CD4-positive, alpha-beta T cell treated with Interleukin-15 for 1 hour (primary cell): Measurements from ENCODE around the gene RAB3B.
"Not testable (repeated sequence)": the region's sequence is repeated elsewhere in the genome, so short reads cannot be mapped to it uniquely, and the experiment has no call there.

Experiments
- DNase-seq: peaks from one replicate; pipeline ENCODE4 v3.0.0-alpha.2; 2020

RAB3B gene

GRCh38 chr1:51988254-51988653 lies 2.2 kb downstream of the RAB3B start:
- no peak for DNase-seq

- DNase-seq, result no peak
Measured at GRCh38 chr1:51986718-51987117, 3.8 kb downstream of the RAB3B start.

GRCh38 chr1:51982161-51982560 lies 8.3 kb downstream of the RAB3B start:
- no peak for DNase-seq

GRCh38 chr1:51981555-51981954 lies 8.9 kb downstream of the RAB3B start:
- DNase-seq, result no peak

- no peak for DNase-seq
Measured at GRCh38 chr1:51978099-51978498, 12.4 kb downstream of the RAB3B start.

- DNase-seq, result no peak
Measured at GRCh38 chr1:51976846-51977602, 13.5 kb downstream of the RAB3B start.

- no peak for DNase-seq
Measured at GRCh38 chr1:51973587-51974474, 16.7 kb downstream of the RAB3B start.

GRCh38 chr1:51969038-51969705 lies 21.3 kb downstream of the RAB3B start:
- DNase-seq, result no peak

GRCh38 chr1:51968632-51969031 lies 21.9 kb downstream of the RAB3B start:
- DNase-seq, result no peak

- not testable (repeated sequence) for DNase-seq
Measured at GRCh38 chr1:51967213-51967791, 23.2 kb downstream of the RAB3B start.

GRCh38 chr1:51966559-51966958 lies 23.9 kb downstream of the RAB3B start:
- no peak for DNase-seq

- no peak for DNase-seq
Measured at GRCh38 chr1:51964309-51964696, 26.2 kb downstream of the RAB3B start.

GRCh38 chr1:51963592-51964308 lies 26.8 kb downstream of the RAB3B start:
- DNase-seq, result no peak

GRCh38 chr1:51962486-51963356 lies 27.8 kb downstream of the RAB3B start:
- no peak for DNase-seq

GRCh38 chr1:51961954-51962353 lies 28.5 kb downstream of the RAB3B start:
- DNase-seq, result no peak

- no peak for DNase-seq
Measured at GRCh38 chr1:51961231-51961630, 29.3 kb downstream of the RAB3B start.

- no peak for DNase-seq
Measured at GRCh38 chr1:51960262-51960661, 30.2 kb downstream of the RAB3B start.

GRCh38 chr1:51958824-51959223 lies 31.7 kb downstream of the RAB3B start:
- no peak for DNase-seq

GRCh38 chr1:51957618-51958017 lies 32.9 kb downstream of the RAB3B start:
- no peak for DNase-seq

- DNase-seq, result no peak
Measured at GRCh38 chr1:51956528-51957509, 33.7 kb downstream of the RAB3B start.
